Stimulated activated CD4-positive, alpha-beta T cell treated with anti-CD3 and anti-CD28 coated beads, TNF-alpha, amount 100 ng/mL, for 48 hours (primary cell): ENCODE measurements around the gene LDHAL6B.

Source experiments
- DNase-seq, 3 donors: peaks; one replicate each; pipeline ENCODE4 v3.0.0-alpha.2; 2020; ENCODE audit warnings: low read depth in 3 of 3

The LDHAL6B gene

DNA sequence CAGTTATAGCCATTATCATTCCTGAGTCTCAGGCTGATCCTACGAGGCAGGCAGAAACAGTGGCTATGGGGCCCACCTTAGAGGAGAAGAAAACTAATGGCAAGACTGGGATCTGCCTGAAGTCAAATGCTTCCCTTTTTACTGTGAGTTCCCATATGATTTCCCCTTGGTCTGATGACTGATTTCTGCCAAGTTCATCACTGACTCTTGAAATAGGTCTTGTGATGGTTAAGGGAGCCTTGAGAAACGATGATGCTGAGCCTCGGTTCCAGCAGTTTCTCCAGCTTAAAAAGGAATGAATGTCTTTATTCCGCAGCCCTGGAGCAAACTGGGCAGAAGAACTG is 29.4 kb upstream of the LDHAL6B start:
- DNase-seq: no peak

DNA sequence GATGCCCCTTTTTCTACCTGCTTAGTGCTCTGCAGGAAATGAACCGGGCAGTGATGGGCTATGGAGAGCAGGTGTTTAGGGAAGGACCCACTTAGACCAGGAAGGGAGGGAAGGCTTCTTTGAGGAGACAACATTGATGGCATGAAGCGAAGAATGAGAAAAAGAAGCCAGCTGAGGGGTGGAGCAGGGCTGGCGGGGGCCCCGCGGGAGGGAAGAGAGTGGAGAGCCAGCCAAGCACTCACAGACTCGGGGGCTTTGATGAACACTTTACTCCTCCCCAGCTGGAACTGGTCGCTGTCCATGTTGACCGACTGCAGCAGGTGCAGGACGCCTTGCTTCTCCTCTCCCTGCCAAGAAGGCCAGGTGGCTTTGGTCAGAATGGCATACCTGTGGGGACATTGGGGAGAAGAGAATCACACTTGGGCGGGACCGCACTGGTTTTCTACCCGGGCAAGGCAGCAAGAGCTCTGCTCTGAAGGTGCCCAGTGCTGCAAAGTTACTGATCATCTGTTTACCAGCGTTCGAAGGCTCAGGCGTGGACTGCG is 28.4 kb upstream of the LDHAL6B start:
- DNase-seq: no peak

DNA sequence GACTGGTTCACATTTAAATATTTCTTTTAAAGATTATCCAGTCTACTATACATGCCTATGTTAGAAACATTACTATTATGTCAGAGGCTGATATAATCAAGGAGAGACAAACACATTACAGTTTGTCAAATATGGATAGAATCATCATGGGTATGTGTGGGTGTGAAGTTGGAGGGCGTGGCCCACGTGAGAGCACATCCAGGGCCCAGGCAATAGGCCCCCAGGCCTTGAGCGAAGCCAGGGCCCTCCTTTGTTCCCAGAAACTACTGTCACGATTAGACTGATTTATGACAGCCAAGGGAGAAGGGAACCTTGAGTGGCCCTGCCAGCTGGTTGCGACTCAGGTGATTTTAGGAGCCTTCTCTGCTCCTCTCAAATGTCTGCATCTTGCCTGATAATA is 26.9 kb upstream of the LDHAL6B start:
- DNase-seq: no peak

DNA sequence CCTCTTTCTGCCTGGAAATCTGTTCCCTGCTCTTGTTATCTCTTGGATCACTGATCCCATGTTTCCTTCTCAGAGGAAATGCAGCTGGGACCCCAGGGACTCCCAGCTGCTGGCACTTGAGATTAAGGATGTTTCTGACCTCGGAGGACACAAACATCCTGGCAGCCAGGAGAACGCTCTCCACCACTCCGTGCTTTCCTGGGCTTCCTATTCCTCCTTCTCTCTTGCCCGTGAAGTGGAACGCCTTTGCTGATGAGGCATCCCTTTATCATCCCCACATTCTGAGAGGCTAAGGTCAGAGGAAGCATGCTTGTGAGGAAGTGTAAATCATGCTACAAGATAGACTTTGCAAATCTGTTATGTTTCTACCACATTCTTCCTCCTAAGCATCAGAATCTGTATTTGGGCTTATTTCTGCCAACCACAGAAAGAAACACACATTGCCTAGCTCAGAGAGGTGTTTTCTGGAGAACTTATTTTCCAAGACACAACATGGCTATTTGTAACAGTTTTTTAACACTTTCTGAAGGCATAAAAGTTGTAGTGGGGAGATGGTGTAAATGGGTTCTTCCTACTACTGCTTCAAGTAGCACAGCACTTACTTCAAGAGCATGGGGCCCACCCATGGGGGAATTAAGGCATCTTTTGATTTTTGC is 25.6 kb upstream of the LDHAL6B start:
- DNase-seq: no peak

DNA sequence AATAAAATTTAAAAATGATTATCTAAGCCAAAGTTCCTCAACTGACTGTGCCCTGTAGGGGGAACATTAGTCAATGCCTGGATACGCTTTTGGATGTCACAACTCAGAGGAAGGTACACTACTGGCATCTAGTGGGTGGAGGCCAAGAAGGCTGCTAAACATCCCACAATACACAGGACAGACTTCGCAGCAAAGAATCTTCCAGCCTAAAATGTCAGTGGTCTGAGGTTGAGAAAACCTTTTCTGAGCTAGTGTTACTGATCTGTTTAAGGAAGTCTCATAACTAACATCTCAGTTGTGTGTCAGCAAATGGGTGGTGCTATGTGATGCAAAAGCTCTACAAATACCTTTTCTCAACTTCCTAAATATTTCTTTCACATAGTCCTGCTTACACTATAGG is 20.9 kb upstream of the LDHAL6B start:
- no peak for DNase-seq

DNA sequence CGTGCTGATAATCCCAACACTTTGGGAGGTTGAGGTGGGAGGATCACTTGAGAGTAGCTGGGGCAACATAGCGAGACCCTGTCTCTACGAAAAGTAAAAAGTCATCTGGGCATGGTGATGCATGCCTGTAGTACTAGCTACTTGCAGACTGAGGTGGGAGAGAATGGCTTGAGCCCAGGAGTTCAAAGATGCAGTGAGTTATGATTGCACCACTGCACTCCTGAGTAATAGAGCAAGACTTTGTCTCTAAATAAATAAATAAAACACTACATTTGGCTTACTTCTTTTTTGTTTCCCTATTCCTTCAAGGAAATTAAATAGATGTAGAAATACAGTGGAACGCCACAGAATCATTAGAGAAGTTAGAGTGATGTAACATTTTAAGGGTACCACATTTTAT is 20.1 kb upstream of the LDHAL6B start:
- DNase-seq: no peak

DNA sequence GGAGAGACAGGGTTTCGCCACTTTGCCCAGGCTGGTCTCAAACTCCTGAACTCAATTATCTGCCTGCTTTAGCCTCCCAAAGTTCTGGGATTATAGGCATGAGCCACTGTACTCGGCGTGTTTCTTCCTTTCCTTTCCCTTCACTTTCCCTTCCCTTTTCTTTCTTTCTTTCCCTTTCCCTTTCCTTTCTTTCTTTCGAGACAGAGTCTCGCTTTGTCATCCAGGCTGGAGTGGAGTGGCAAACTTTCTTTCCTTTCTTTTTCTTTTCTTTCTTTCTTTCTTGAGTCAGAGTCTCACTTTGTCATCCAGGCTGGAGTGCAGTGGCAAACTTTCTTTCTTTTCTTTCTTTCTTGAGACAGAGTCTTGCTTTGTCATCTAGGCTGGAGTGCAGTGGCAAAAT is 17.4 kb upstream of the LDHAL6B start:
- DNase-seq: no peak

DNA sequence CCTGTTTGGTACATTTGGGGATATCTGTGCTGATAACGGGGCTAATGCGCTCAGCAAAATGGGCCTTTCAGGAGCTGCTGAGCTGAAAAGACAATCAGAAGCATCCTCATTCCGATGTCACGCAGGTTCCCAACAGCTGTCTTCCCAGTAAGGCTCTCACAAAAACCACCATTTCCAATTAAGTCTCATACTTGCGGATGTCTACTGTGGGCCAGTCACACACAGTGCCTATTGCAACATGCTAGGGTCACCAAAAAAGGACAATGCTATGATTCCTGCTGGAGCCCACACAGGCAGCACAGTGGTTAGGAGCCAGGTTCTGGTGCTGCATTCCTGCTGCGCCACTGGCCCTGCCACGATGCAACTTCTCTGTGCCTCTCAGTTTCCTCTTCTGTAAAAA is 16.4 kb upstream of the LDHAL6B start:
- DNase-seq: no peak

DNA sequence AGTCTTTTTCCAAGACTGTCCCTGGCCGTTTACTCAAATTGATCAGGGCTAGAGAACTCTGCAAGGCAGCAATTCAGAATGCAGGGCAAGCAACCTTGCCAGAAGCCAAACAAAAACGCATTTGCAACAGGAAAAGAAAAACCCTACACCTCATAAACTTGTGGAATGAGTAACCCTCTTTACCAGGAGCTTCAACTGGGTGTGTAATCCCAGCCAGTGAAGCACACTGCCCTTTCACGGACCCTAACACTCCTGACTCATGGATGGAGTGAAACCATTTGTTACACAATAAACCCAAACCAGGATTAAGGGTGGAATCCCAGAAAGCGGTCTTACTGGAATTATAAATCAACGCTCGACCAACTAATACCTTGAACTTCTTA is 14.8 kb upstream of the LDHAL6B start:
- no peak for DNase-seq

DNA sequence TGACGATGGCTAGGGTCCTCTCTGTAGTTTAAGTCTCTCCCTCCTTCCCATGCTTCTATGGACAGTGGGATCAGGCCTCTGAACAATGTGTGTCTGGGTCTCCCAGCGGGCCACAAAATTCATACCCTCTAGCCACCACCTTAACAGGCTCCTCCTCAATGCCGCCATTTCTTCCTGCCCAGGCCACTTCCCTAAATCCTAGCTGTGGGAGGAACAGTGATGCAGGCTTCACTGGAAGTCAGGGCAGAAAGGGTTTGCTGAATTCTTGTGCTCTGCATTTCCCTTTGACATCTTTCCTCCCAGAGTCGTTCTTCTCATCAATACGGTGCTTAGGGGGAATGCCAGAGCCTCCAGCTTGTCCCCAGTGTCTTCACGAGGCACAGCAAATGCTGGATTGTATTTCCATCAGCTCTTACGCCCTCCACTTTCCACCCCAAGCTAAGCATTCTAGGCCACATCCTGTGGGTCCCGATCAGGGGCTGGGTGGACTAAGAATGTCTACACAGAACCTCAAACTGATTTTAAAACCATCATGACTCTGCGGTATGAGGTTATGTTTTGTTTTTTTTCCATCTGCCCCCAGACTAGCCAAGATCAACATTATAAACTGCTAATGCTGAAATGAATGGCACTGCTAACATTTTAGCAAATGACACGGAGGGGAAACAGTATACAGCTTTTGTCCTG is 11.9 kb upstream of the LDHAL6B start:
- no peak for DNase-seq

DNA sequence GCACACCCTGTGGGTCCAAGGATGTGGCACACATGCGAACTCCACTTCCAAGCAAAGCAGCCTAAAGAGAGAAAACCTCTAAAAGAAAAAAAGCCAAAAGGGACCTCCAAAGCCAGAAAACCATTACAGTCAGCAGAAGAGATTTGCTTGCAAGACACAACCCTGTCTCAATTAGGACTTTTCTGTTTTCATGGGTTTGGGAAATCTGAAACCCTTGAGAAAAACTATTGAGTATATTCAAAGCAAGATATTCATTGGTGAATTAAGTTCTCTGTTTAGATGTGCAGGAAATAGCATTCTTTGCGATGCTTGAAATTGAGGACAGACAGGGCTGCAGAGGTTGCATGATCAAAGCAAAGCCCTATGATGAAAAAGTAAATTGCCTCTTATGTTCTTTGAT is 10.2 kb upstream of the LDHAL6B start:
- DNase-seq: no peak

DNA sequence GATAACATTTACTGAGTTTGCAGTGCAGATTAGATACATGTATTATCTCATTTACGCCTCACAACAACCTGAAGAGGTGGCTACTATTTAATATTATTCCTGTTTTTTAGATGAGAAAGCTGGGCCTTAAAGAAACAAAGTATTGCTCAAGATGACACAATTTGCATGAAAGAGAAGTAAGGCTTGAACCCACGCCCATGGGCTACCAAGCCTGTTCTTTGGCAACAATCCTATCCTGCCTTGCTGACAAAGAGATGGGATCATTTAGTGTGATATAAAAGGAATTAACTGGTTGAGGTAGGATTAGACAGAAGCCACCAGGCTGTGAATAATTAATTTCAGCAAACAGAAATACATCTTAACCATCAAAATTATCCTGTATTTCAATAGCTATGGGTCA is 9.2 kb upstream of the LDHAL6B start:
- DNase-seq: no peak

DNA sequence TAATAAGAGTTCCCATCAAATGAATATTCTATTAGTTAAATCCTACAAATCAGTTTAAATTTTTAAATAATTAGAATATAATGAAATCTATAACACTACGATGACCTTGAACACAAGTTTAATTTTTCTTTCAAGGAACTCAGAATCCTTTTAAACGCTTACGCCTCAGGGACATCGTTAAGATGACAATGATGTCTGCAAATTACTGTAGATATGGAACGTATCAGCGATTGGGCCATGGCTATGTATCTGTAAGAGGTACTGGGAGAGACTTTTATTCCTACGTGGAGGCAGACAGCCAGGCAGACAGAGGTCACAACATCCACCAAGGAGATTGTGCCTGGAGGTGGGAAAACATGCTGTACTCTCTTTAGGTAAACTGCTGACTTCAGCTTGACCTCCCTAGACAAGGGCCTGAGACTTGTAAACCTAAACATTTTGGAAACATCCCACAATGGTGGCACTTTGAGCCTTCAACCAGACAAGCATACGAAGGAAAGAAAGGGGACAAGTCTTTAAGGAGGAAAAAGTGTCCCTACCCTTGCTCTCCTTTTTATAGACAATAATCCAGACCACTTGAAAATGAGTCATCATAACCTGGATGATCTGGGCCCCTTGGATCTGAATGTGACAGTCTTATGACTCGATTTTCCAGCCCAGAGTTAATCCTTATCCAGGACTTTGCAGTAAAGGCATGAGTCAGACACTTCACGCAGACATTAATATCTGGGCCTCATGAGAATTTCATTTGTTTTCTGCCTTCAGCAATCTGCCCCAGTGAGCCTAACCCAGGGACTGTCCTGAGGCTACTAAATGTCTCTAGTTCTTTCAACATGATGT is 6.8 kb upstream of the LDHAL6B start:
- no peak for DNase-seq

DNA sequence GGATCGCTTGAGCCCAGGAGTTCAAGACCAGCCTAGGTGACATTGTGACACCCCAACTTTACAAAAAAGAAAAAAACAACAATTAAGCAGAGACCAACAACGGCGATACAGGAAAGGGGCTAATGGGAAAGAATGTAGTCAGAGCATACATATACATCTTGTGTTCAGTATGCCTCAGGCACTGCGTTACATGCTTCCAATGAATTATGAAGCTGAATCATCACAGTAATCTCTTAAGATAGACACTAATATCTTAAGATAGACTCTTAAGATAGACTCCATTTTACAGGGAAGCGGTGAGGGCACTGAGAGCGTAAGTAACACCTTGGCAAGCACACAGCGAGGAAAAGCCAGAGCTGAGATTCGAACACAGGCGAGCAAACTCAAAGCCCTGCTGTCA is 6.1 kb upstream of the LDHAL6B start:
- no peak for DNase-seq

DNA sequence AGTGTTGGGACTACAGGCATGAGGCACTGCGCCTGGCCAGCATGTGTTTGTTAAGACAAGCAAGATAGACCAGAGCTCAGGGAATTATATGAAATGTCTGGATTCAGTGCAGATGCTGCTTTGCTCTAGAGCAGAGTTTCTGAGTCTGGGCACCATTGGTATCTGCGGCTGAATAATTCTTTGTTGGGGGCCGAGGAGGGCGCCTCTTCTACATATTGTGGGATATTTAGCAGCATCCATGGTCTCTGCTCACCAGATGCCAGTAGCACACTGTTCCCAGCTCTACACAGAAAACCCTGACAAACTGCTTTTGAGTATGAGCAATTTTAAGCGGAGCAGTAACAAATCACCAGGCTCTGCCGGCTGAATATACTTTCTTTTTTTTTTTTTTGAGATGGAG is 3.6 kb upstream of the LDHAL6B start:
- no peak for DNase-seq

DNA sequence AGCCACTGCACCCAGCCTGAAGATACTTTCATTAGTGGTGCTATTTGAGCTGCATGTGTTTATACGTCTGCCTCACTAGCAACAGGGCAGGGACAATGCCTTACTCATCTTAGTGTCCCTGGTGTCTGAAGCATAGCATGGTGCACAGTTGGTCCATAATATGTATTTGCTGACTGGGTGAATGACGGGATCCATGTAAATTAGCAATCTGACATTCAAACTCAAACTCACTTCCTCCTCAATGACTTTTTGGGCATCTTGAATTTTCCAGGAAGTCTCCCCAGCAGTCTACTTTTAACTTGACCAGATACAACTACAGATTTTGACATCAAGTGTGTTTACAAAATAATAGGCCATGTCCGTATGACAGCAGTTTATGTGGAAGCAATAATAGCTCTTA is 3.0 kb upstream of the LDHAL6B start:
- DNase-seq: no peak

DNA sequence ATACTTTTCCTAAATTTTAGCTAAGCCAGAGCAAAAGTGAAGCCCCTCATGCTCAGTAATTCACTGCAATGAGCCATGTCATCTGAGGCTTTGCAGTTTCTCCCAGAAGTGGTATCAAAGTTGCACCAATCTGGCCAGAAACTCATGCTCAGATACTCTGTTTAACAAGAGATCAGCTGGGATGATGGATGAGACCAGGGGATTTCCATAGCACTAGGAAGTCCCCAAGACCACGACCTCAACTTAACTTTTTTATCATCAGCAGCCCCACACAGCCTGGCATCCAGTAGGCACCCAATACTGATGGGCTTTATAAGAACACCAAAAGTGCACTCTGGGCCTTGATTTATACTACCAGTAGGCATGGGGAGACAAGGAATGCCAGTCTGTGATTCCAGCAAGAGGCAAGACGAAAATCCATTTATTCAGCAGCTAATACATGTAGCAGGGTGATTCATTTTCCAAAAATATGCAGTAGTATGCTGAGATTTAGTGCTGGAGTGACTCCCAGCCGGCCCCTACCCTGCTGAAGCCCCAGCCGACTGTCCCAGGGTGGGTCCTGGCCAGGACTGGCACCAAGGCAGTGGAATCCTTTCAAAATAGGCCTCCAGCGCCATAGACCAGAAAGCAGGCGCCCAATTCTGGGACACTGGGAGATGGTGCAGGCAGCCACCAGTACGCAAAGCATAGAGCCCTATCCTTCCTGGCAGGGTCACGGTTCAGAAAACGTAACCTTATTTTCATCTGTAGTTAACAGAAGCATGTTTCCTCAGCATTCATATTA is 612 bp upstream of the LDHAL6B start:
- DNase-seq: no peak

DNA sequence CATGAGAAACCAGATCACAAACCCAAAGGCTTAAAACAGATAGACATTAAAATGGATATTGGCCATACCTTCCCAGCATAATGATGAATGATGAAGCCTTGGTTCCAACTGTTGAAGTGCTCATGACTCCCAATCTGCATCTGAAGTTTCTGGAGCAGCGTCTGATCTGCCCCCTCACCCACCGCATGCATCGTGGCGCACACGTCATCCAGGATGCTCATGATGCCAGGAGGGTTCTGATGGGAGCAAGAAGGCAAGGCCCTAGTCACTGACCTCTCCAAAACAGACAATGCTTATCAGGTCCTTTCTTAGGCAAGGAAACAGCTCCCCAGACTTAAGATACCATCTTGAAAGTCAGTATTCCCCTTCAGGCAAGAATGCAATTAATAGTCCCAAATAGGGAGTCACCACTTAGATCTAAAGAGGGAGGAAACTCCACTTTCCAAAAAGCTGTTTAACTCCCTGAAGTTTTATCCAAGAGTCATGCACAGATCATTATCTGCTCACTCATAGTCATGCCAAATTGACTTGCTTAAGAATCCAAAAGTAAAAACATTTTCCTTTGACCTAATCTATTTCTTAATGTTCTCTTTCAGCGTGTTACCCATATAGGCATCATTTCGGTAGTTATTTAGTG is 2.1 kb downstream of the LDHAL6B start:
- no peak for DNase-seq

DNA sequence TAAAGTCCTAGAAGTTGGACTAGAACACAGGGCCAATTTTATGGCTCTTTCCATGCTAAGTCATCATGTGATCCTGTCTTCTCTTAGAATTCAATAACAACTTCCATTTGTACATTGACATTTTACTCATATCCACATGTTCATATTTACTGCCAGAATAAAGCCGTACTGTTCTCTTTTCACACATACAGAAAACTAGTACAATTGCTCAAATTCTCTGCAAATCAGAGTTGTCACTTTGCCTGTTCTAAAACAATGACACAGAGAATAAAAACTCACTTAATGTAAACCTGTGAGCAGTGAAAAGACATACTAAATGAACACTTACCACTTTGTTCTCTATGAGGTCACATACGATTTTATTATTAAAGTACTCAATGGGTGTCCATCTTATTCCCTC is 3.5 kb downstream of the LDHAL6B start:
- no peak for DNase-seq

DNA sequence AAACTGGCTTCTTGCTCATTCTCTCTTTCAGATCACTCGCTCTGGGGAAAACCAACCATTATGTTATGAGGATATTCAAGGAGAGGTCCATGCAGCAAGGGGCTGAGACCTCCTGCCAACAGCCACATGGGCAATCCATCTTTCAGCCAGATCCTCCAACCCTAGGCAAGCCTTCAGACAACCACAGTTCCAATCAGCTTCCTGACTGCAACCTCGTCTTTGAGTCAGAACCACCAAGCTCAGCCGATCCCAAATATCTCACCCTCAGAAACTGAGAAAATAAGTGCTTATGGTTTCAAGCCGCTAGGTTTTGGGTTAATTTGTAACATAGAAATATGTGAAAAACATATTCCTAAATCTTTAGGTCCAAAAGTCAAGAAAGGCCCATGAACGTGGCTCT is 10.3 kb downstream of the LDHAL6B start:
- DNase-seq: no peak

DNA sequence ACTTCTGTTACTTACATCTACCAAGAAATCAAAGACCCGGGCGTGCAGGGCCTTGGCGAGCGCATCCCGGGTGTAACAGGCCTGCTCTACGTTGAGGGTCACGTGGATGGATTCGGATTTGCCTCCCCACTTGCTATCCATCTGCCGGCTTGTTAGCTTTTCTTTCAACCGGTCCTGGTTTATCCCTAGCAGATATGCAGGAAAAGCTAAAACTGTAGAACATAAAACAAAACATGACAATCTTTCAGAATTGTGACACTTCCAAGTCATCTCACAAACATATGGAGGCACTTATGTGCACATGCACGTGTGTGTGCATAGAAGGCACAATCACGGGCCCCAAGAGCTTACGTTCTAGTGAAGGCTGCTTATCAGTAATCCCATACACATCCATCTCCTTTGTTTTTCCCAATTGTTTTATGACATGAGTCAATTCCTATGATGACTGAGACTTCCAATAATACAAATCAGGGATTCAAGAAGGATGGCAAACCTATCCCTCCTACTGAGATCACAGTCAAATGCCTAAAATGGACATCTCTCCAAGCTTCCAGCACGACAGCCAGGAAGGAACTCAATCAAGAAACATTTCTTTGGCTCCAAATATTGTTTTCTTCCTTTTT is 11.3 kb downstream of the LDHAL6B start:
- no peak for DNase-seq
